ENCODE data around the gene HEPN1.

HEPN1 gene

GRCh38 chr11:124937336-124937935, 18.4 kb downstream of the HEPN1 start:
- no peak for TF ChIP-seq YY1 (IDR thresholded peaks at IDR 0.05; ENCODE audit: low read depth)
- no peak for TF ChIP-seq TCF12 (IDR thresholded peaks at IDR 0.05; ENCODE audit: low read depth)
- no peak for TF ChIP-seq TEAD4 (IDR thresholded peaks at IDR 0.05)
- no peak for TF ChIP-seq CREB1 (IDR thresholded peaks at IDR 0.05; ENCODE audit: low read depth)
- TF ChIP-seq, protein P1, sequence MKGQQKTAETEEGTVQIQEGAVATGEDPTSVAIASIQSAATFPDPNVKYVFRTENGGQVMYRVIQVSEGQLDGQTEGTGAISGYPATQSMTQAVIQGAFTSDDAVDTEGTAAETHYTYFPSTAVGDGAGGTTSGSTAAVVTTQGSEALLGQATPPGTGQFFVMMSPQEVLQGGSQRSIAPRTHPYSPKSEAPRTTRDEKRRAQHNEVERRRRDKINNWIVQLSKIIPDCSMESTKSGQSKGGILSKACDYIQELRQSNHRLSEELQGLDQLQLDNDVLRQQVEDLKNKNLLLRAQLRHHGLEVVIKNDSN (IDR thresholded peaks at IDR 0.05), result no peak
- TF ChIP-seq RAD21 (IDR thresholded peaks at IDR 0.05; ENCODE audit: low read depth), result no peak
- TF ChIP-seq EGR1 (IDR thresholded peaks at IDR 0.05), result no peak
- no peak for TF ChIP-seq CEBPB (IDR thresholded peaks at IDR 0.05)
- no peak for TF ChIP-seq ZBTB7A (IDR thresholded peaks at IDR 0.05; ENCODE audit: low read depth)
- no peak for TF ChIP-seq FOXM1 (IDR thresholded peaks at IDR 0.05; ENCODE audit: borderline replicate concordance, low read depth)
- TF ChIP-seq TAF1 (IDR thresholded peaks at IDR 0.05; ENCODE audit: low read depth), result no peak
- TF ChIP-seq, protein P2, sequence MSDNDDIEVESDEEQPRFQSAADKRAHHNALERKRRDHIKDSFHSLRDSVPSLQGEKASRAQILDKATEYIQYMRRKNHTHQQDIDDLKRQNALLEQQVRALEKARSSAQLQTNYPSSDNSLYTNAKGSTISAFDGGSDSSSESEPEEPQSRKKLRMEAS (IDR thresholded peaks at IDR 0.05), result no peak
- TF ChIP-seq EP300 (IDR thresholded peaks at IDR 0.05; ENCODE audit: borderline replicate concordance), result no peak
- TF ChIP-seq, protein P3, sequence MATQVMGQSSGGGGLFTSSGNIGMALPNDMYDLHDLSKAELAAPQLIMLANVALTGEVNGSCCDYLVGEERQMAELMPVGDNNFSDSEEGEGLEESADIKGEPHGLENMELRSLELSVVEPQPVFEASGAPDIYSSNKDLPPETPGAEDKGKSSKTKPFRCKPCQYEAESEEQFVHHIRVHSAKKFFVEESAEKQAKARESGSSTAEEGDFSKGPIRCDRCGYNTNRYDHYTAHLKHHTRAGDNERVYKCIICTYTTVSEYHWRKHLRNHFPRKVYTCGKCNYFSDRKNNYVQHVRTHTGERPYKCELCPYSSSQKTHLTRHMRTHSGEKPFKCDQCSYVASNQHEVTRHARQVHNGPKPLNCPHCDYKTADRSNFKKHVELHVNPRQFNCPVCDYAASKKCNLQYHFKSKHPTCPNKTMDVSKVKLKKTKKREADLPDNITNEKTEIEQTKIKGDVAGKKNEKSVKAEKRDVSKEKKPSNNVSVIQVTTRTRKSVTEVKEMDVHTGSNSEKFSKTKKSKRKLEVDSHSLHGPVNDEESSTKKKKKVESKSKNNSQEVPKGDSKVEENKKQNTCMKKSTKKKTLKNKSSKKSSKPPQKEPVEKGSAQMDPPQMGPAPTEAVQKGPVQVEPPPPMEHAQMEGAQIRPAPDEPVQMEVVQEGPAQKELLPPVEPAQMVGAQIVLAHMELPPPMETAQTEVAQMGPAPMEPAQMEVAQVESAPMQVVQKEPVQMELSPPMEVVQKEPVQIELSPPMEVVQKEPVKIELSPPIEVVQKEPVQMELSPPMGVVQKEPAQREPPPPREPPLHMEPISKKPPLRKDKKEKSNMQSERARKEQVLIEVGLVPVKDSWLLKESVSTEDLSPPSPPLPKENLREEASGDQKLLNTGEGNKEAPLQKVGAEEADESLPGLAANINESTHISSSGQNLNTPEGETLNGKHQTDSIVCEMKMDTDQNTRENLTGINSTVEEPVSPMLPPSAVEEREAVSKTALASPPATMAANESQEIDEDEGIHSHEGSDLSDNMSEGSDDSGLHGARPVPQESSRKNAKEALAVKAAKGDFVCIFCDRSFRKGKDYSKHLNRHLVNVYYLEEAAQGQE (IDR thresholded peaks at IDR 0.05; ENCODE audit: low read depth), result no peak
- no peak for TF ChIP-seq NFIC (IDR thresholded peaks at IDR 0.05)

DNA sequence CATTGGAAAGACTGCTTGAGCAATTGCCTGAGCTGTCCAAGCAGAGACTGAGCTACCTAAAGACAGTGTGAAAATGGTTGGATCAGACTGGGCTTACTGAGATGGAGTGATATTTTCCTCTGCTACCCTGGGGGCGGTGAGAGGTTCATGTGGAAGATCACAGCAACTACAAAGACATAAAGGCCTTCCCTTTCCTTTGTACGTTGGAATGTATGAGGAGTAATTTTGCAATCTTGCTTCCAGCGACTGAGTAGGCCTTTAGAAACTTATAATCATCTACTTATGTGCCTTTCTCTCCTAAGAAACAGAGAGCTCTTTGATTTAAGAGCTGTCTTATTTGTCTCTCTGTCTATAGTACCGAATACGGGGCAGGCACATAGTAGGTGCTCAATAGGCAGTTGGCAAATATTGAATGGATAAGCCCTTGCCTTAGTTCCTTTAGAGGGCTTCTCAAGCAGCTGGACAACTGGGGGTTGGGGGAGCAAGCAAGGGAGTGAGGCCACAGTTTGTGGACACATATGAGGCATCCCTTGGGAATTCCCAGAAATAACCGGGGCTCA, 19.2 kb downstream of the HEPN1 start:
- TF ChIP-seq ZBTB7A (IDR thresholded peaks at IDR 0.05; ENCODE audit: low read depth) (no peak), TCF12 (IDR thresholded peaks at IDR 0.05; ENCODE audit: low read depth) (no peak), YY1 (IDR thresholded peaks at IDR 0.05; ENCODE audit: low read depth) (no peak), NFIC (IDR thresholded peaks at IDR 0.05) (no peak), TEAD4 (IDR thresholded peaks at IDR 0.05) (no peak), RAD21 (IDR thresholded peaks at IDR 0.05; ENCODE audit: low read depth) (no peak), TAF1 (IDR thresholded peaks at IDR 0.05; ENCODE audit: low read depth) (no peak)
- TF ChIP-seq, protein P3 (IDR thresholded peaks at IDR 0.05; ENCODE audit: low read depth), result no peak
- TF ChIP-seq, protein P2 (IDR thresholded peaks at IDR 0.05), result no peak

- TF ChIP-seq, protein P1 (IDR thresholded peaks at IDR 0.05), result no peak
- TF ChIP-seq NFIC (IDR thresholded peaks at IDR 0.05) (no peak), FOXM1 (IDR thresholded peaks at IDR 0.05; ENCODE audit: borderline replicate concordance, low read depth) (no peak)
- TF ChIP-seq, protein P3 (IDR thresholded peaks at IDR 0.05; ENCODE audit: low read depth), result no peak
Observed at GRCh38 chr11:124938970-124939369, 19.9 kb downstream of the HEPN1 start.

DNA sequence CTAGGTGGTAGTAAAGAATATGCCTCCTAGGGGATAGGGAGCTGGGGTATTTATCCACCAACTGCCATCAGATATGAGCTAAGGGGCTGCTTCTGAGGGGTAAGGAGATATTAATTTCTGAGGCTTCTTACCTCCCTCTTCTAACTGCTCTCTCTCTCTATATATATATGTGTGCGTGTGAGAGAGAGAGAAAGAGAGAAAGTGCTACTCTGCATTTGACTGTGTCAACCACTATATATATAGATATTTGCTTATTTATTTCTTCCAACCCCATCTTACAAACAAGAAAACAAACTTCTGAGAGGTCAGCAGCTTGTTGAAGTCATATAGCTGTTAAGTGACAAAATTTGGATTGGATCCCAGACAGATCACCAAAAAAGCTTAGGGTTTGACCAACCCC, 22.7 kb downstream of the HEPN1 start:
- TF ChIP-seq EP300 (IDR thresholded peaks at IDR 0.05; ENCODE audit: borderline replicate concordance) (no peak), RAD21 (IDR thresholded peaks at IDR 0.05; ENCODE audit: low read depth) (no peak), TCF12 (IDR thresholded peaks at IDR 0.05; ENCODE audit: low read depth) (no peak), CEBPB (IDR thresholded peaks at IDR 0.05) (no peak), TEAD4 (IDR thresholded peaks at IDR 0.05) (no peak), EGR1 (IDR thresholded peaks at IDR 0.05) (no peak), TAF1 (IDR thresholded peaks at IDR 0.05; ENCODE audit: low read depth) (no peak), CREB1 (IDR thresholded peaks at IDR 0.05; ENCODE audit: low read depth) (no peak), NFIC (IDR thresholded peaks at IDR 0.05) (no peak), ZBTB7A (IDR thresholded peaks at IDR 0.05; ENCODE audit: low read depth) (no peak), YY1 (IDR thresholded peaks at IDR 0.05; ENCODE audit: low read depth) (no peak)
- TF ChIP-seq, protein P2 (IDR thresholded peaks at IDR 0.05), result no peak
- TF ChIP-seq, protein P3 (IDR thresholded peaks at IDR 0.05; ENCODE audit: low read depth), result no peak
- TF ChIP-seq, protein P1 (IDR thresholded peaks at IDR 0.05), result no peak
